A204.1 (cell line): ENCODE data around the gene PLPPR1.

Experiments
- FAIRE-seq: peaks from 2 replicates; lab custom pipeline; 2012; peaks lifted over from hg19 to GRCh38; lab: Jason Lieb, UNC

Gene PLPPR1

GRCh38 chr9:101354143-101354764, 325.7 kb downstream of the PLPPR1 start:
- no peak for FAIRE-seq

DNA sequence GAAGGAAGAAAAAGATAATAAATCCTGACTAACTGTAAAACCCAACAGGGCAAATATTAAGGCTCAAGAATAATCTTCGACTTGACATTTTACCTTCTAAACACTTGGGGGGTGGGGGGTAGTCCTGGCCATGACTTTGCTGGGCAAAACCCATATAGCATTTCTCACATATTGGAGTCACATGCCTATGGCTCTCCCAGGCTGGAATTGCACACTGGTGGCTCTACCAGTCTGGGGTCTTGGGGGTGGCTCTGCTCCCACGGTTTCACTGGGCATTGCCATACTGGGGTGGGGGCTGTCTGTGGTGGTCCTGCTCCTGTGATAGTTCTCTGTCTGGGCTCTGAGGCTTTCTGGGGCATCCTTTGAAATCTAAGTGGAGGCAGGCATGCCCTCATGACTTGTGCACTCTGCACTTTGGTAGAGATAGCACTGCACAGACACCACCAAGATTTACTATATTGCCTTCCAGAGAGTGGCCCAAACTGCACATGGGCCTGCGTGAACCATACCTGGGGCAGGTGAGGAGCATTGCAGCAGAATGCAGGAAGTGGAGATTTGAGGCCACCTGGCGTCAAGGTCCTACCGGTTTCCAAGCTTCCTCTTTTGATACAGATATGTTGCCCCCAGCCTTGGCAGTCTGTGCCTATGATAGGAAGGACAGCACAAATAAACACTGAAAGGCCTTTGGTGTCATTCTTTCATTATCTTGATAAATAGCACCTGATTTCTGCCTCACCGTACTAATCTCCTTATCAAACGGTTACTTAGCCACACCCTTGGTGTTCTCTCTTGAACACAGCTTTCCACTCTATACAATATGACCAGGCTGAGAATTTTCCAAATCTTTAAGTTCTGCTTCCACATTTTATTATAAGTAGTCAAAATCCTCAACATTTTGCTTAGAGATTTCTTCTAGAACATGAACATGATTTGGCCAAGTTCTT, 326.5 kb downstream of the PLPPR1 start:
- FAIRE-seq: no peak

- no peak for FAIRE-seq
Observed at GRCh38 chr9:101356619-101357018, 328.1 kb downstream of the PLPPR1 start.

- no peak for FAIRE-seq
Observed at GRCh38 chr9:101359679-101360078, 331.2 kb downstream of the PLPPR1 start.

DNA sequence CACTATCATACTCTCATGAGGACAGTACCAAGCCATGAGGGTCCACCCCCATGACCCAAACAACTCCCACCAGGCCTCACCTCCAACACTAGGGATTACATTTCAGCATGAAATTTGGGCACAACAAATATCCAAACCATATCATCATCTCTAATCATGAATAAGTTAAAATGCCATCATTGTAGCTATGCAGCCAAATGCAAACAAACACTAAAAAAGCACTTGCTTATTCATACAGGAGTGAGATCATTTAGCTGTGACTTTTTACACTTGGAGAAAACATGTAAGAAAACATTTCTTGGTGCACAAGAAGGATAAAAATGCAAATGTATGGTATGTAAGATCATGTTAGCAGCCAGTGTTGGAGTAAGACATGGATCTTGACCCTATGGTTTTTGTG, 332.1 kb downstream of the PLPPR1 start:
- FAIRE-seq: no peak

DNA sequence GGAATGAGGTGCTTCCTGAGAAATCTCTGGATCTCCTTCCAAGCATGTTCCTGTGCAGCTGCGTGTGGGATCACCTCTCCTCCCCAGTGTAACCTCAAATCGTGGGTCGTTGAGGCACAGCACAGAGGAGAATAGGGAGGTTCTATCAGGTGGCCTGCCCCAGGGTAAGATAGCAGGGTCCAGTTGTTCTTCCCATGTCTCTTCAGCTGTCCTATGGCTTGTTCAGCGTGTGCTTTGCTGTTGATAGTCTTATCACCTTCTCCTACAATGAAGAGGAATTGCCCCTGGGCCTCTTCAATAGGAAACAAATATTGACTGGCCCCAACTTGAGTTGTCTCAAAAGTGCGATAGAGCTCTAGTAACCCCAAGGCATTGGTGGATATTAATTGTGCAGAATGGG, 333.9 kb downstream of the PLPPR1 start:
- no peak for FAIRE-seq

GRCh38 chr9:101365181-101365580, 336.7 kb downstream of the PLPPR1 start:
- no peak for FAIRE-seq

DNA sequence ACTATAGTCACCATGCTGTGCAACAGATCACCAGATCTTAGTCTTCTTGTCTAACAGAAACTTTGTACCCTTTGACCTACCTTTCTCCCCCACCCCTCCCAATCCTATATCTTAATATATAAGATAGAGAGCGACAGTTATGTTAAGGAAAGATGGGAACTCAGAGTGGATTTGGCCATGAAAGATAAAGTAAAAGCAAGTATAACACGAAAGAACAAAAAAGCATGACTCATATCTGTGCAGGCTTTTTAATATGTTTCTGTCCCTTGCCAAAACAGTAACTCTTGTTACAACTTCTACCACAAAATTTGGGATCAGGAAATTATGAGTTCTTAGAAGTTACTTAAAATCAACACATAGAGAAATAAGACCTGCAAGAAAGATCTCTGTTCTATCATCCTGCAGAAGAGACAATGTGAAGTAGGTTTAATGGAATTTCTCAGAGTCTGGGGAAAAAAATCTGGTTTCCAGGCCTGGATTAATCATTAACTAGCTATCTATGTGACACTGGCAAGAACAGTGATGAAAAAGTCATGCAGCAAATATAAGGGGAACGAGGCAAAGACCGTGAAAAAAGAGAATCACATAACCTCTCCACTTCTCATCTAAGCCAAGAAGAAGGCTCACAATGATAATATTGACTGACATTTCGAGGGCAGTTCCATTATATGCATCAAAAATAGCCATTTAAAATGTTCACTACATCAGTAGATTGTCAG, 337.7 kb downstream of the PLPPR1 start:
- no peak for FAIRE-seq

GRCh38 chr9:101367323-101367722, 338.8 kb downstream of the PLPPR1 start:
- FAIRE-seq: no peak

- FAIRE-seq: no peak
Observed at GRCh38 chr9:101369286-101369685, 340.8 kb downstream of the PLPPR1 start.

GRCh38 chr9:101369884-101370531, 341.5 kb downstream of the PLPPR1 start:
- no peak for FAIRE-seq

GRCh38 chr9:101371813-101372212, 343.3 kb downstream of the PLPPR1 start:
- FAIRE-seq: no peak

- no peak for FAIRE-seq
Observed at GRCh38 chr9:101372327-101373118, 344.0 kb downstream of the PLPPR1 start.
